SK-N-SH treated with all-trans-retinoic acid at 6 μM for 48 hours (cell line): ENCODE measurements around the gene FHIT.

Experiments
- ARNTL ChIP-seq: fragments of 450-650 bp; formaldehyde crosslinking; IDR thresholded peaks from 2 replicates; pipeline ENCODE4 v1.5.0; 2020; ENCODE audit warnings: low read depth, mild to moderate bottlenecking, moderate library complexity, borderline replicate concordance
- CREB5 ChIP-seq: fragments of 250-450 bp; sonication (Bioruptor Pico); IDR thresholded peaks from 2 replicates; pipeline ENCODE4 v1.5.1; 2020; ENCODE audit warnings: low read depth, mild to moderate bottlenecking, moderate library complexity
- OSR1 ChIP-seq: fragments of 250-450 bp; sonication (Bioruptor Pico); IDR thresholded peaks from 2 replicates; pipeline ENCODE4 v1.8.0; 2022; ENCODE audit warnings: moderate library complexity, mild to moderate bottlenecking, inconsistent platforms
- PATZ1 ChIP-seq: fragments of 250-450 bp; sonication (Bioruptor Pico); IDR thresholded peaks from 2 replicates; pipeline ENCODE4 v1.8.0; 2020; ENCODE audit warnings: mild to moderate bottlenecking, moderate library complexity, borderline replicate concordance
- RARB ChIP-seq: fragments of 250-450 bp; sonication (Bioruptor Pico); IDR thresholded peaks from 2 replicates; pipeline ENCODE4 v1.8.0; 2021; ENCODE audit warnings: mild to moderate bottlenecking, moderate library complexity

- TF ChIP-seq ARNTL (CRISPR knock-in tag) (no peak), PATZ1 (CRISPR knock-in tag) (no peak), RARB (CRISPR knock-in tag) (no peak), OSR1 (CRISPR knock-in tag) (no peak), CREB5 (no peak)
These were observed 471.6 kb downstream of the FHIT start for GRCh38 chr3:60779637-60780036.
